Heart left ventricle (tissue), 16 donors: ENCODE measurements around the gene MVD. TPM values are rescaled to one million over a fixed set of nuclear protein-coding genes. Genes with fewer than 3 reads are reported as not detected.
A peak's percentile ranks its signal among the peaks of the same experiment; 100 is the strongest.

ENCODE experiments used
- ATAC-seq, 4 donors: fragments of 200-7000 bp; cut with Tn5 transposase; one replicate each; pipeline ENCODE4 v1.9.1; 2020 to 2022; ENCODE audit warnings: moderate library complexity in 4 of 4, mild to moderate bottlenecking in 3 of 4, moderate number of reproducible peaks in 1 of 4
- DNase-seq, 5 donors: peaks; one replicate each; pipeline ENCODE4 v3.0.0-alpha.2; 2020
- H3K27ac ChIP-seq, 12 donors: fragments of 200-600 bp; sonication (generic) in 4 of 12; one replicate each; pipeline versions ENCODE4 v1.5.0 to v1.8.0; 2016 to 2022; ENCODE audit warnings: mild to moderate bottlenecking in 2 of 12
- H3K27me3 ChIP-seq, 9 donors: fragments of 200-600 bp; sonication (generic) in 2 of 9; one replicate each; pipeline versions ENCODE4 v1.5.1 to v1.8.0; 2016 to 2022; ENCODE audit warnings: mild to moderate bottlenecking in 3 of 9
- H3K36me3 ChIP-seq, 9 donors: fragments of 200-600 bp; sonication (generic) in 2 of 9; one replicate each; pipeline versions ENCODE4 v1.5.0 to v1.8.0; 2018 to 2022; ENCODE audit warnings: mild to moderate bottlenecking in 2 of 9
- H3K4me1 ChIP-seq, 12 donors: fragments of 200-600 bp; sonication (generic) in 4 of 12; one replicate each; pipeline versions ENCODE4 v1.5.0 to v1.8.0; 2016 to 2022; ENCODE audit warnings: mild to moderate bottlenecking in 3 of 12
- H3K4me3 ChIP-seq, 12 donors: fragments of 200-600 bp; sonication (generic) in 4 of 12; one replicate each; pipeline versions ENCODE4 v1.5.0 to v1.8.0; 2017 to 2022; ENCODE audit warnings: mild to moderate bottlenecking in 9 of 12, moderate library complexity in 4 of 12
- H3K9me3 ChIP-seq, 12 donors: fragments of 200-600 bp; sonication (generic) in 4 of 12; one replicate each; pipeline versions ENCODE4 v1.5.0 to v1.8.0; 2016 to 2022; ENCODE audit warnings: mild to moderate bottlenecking in 1 of 12
- POLR2A ChIP-seq, 2 donors: fragments of 450-650 bp; IDR thresholded peaks; one replicate each; pipeline ENCODE4 v1.6.1; 2017; ENCODE audit warnings: antibody characterized with exemption in 2 of 2, mild to moderate bottlenecking in 2 of 2, moderate library complexity in 2 of 2
- WGBS, 4 donors: extraction: QIAGEN DNeasy Blood & Tissue Kit in 2 of 4; methylation state at CpG; one replicate each; pipeline versions ENCODE4 v1.1.5 to v1.1.7; 2013 to 2018; 5-methylcytosine and 5-hydroxymethylcytosine counted together
- intact Hi-C, 10 donors: fragments of 100-400 bp; cut with DNase I; formaldehyde crosslinking; loops; one replicate each; pipeline versions ENCODE4 v1.11.1 to v1.14.2; 2022
- polyA plus RNA-seq, 2 donors: library from polyadenylated mRNA; stranded (reverse); fragments of 200-250 nt; gene quantifications; one replicate each; pipeline ENCODE4 v1.2.3, GENCODE V29; 2013
- total RNA-seq, 9 donors: library from RNA; depleted of rRNA in 2 of 9; stranded (reverse); fragments of >200 nt in 2 of 9; fragmentation: NEBNext Ultra II Directional in 3 of 9; extraction: Animal tissue kit (Norgen Biotek cat#: 25700) in 3 of 9; gene quantifications; one replicate each; pipeline versions ENCODE4 v1.1.0 to v1.2.4, GENCODE V29; 2016 to 2023
- TF ChIP-seq, protein P1 (sequence below), 12 donors: fragments of 200-600 bp; sonication (generic) in 4 of 12; IDR thresholded peaks; one replicate each; pipeline versions ENCODE4 v1.5.0 to v1.8.0; 2018 to 2022; ENCODE audit warnings: antibody characterized with exemption in 12 of 12, mild to moderate bottlenecking in 5 of 12
- donor health status: ischemic (EF 13 %, LVEDD 7.1; RV severe dilation, severe dysfunction).
- donor health status: healthy with polysubstance abuse.
- donor health status: DM: no; HTN: yes; CAD: no.
- donor health status: DM: no; HTN: no; CAD: no.
- donor health status: ischemic (EF 25% LVEDD 6.9; RV normal size, moderate dysfunction).
- donor health status: ischemic (EF 25% LVEDD 5.7; RV mildly dilated, moderate dysfunction).
- donor health status: healthy.
- donor health status: DM: yes; HTN: yes; CAD: no.
- donor health status: ischemic (EF 35%, LVEDD 5.7; RV mildly dilated, moderate dysfunction).
- donor health status: nonischemic (EF 11% LVEDD 7.7; RV severe dilation, severe dysfunction).
- donor health status: DM: yes; HTN: yes; CAD: no.
- donor health status: PGD.
- donor health status: ischemic (EF 29% LVEDD 5.4; RV normal size, mild dysfunction).
- donor health status: nonischemic (EF 23%, LVEDD 6.1; RV moderate dilation, normal function).

Gene MVD
- total and polyA plus RNA-seq, 11 donors, result 17.5 to 41.2 (median 21.0) TPM

DNA sequence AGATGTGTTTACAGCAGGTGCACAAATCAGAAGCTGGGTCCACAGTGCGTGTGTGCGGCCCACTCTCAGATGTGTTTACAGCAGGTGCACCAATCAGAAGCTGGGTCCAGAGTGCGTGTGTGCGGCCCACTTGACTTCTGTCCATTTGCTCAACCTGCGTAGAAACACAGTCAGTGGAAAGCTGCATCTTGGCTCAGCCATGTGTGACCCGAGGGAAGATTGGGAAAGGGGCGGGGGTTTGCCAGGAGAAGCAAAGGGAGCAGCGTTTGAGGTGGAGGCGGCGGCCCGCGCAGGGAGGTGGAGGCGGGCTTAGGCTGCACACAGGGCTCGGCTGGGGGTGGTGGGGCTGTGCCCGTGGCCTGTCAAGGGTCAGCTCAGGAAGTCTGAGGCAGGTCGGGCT, 47.7 kb upstream of the MVD start:
- Histone ChIP-seq H3K9me3 (no peaks in the 10 kb centered on the region), H3K27ac (no peak overlapping the region), H3K36me3 (peaks cover 0 to 33% (median 19%) of the 10 kb centered on the region in 9 donors), H3K4me1 (peaks cover 0 to 22% (median 12%) of the 10 kb centered on the region in 12 donors), H3K27me3 (no peaks in the 10 kb centered on the region), H3K4me3 (no peak overlapping the region)
- TF ChIP-seq, protein P1, sequence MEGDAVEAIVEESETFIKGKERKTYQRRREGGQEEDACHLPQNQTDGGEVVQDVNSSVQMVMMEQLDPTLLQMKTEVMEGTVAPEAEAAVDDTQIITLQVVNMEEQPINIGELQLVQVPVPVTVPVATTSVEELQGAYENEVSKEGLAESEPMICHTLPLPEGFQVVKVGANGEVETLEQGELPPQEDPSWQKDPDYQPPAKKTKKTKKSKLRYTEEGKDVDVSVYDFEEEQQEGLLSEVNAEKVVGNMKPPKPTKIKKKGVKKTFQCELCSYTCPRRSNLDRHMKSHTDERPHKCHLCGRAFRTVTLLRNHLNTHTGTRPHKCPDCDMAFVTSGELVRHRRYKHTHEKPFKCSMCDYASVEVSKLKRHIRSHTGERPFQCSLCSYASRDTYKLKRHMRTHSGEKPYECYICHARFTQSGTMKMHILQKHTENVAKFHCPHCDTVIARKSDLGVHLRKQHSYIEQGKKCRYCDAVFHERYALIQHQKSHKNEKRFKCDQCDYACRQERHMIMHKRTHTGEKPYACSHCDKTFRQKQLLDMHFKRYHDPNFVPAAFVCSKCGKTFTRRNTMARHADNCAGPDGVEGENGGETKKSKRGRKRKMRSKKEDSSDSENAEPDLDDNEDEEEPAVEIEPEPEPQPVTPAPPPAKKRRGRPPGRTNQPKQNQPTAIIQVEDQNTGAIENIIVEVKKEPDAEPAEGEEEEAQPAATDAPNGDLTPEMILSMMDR (IDR thresholded peaks at IDR 0.05), result no peak
- no peak for TF ChIP-seq POLR2A (IDR thresholded peaks at IDR 0.05)
- DNase-seq (no peak), ATAC-seq (no peak)
- 76 to 85% (median 79%) methylated on average over 15 to 16 of the region's 16 CpGs for WGBS, 4 donors
- intact Hi-C loops, result no loop called here

DNA sequence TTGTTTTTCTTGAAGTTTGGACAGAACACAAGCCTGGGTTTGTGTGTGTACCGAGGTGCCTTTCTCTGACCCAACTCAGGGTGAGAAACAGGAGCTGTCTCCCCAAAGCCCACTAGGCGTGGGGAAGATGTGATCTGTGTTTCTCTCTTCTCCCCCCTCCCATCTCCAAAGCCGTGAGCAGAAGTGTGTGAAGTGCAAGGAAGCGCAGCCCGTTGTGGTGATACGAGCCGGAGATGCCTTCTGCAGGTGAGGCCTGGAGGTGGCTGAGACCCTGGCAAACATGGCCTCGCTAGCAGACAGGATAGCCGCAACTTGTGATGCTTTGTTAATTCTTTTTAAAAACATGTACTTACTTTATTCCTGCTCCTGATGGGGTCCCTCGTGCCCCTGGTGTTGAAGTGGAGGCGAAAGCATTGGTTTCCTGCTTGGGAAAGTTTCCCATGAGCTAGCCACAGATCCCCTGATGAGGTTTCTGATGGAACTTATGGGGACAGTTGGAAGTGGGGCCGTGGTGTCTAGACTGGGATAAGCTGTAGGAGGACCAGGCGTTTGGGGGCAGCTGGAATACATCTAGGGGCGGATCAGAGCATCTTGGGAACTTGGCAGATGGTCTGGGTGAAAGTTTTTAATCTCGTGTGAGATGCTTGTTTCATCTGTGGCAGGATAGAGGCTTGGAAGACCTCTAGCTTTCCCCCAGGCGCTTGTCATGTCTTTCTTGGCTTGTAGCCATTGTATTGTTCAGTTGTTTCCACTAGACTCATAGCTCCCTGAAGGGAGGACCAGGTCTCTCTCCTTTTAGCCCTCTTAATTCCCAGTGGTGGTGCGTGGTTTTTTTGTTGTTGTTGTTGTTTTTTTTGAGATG, 44.3 kb upstream of the MVD start:
- H3K4me3 ChIP-seq, result peak overlapping the region; percentile 76 to 100 (median 97)
- intact Hi-C loops, result loop anchor here in 6 of 10 donors (1.0 to 10.0 kb wide), 6 partner anchors 45 to 252 kb away; partner anchors contain the start of genes ZC3H18 (in 4 of the 6), MVD (in 1 of the 6) and ZFPM1 (in 1 of the 6)
- H3K9me3 ChIP-seq, result no peaks in the 10 kb centered on the region
- peak overlapping the region in 10 of 12 donors; percentile 74 to 97 (median 86) for H3K27ac ChIP-seq
- H3K27me3 ChIP-seq, result no peaks in the 10 kb centered on the region
- H3K36me3 ChIP-seq, result peaks cover 0 to 10% (median 0%) of the 10 kb centered on the region in 9 donors
- no peak for ATAC-seq
- WGBS, 4 donors, result 34 to 44% (median 37%) methylated on average over 17 of the region's 17 CpGs
- DNase-seq, result no peak
- H3K4me1 ChIP-seq, result peaks cover 0 to 51% (median 41%) of the 10 kb centered on the region in 12 donors
- TF ChIP-seq POLR2A (IDR thresholded peaks at IDR 0.05), result no peak
- TF ChIP-seq, protein P1 (IDR thresholded peaks at IDR 0.05), result no peak

DNA sequence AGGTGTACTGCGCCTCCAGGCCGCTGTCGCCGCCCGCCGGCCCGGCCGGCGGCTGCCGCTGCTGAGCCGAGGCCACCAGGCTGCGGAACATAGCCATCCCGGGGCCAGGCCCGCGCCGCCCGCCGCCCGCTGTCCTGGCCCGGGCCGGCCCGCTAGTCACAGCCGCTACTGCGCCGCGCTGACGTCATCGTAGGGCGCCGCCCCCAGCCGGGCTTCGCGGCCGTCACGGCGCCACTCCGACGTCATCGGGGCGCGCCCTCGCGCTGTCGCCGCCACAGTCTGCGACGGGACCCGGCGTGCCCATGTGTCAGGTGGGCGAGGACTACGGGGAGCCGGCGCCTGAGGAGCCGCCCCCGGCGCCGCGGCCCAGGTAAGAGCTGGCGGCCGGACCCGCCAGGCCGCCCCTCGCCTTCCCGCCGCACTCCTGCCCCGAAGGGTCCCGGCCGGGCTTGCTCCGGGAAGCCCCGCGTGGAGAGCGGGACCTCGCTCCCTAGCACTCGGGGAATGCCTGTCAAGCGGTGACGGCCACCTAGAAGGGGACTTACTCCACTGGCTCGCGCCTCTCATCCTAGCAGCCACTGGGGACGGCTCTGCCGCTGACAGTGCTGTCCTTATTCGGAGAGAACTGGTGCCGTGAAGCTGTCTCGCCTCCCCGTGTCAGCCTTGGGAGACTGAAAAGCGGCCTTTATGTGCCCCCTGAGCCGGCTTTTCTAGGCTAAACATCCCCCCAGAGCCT, 43.5 kb upstream of the MVD start, which contains the start of the genes CTU2 and RNF166:
TSS of gene CTU2 (plus strand) at position 275 of the 736 bp plus-strand sequence. CDS start at position 303, 28 bp downstream.
TSS of gene RNF166 (minus strand) at position 180 of the 736 bp plus-strand sequence. CDS start at position 97, 83 bp downstream.
- peaks cover 1 to 59% (median 49%) of the 10 kb centered on the region in 12 donors for H3K4me1 ChIP-seq
- intact Hi-C loops, result loop anchor here in 6 of 10 donors (1.0 to 10.0 kb wide), 6 partner anchors 44 to 252 kb away; partner anchors contain the start of genes ZC3H18 (in 4 of the 6), MVD (in 1 of the 6) and ZFPM1 (in 1 of the 6)

More for the DNA sequence above, 43.5 kb upstream of the MVD start, which contains the start of the genes CTU2 and RNF166:
- no peaks in the 10 kb centered on the region for H3K9me3 ChIP-seq
- H3K27ac ChIP-seq, result peak within 1 kb of the TSS; percentile 61 to 97 (median 86)
- peak within 1 kb of the TSS; percentile 76 to 100 (median 97) for H3K4me3 ChIP-seq
- H3K36me3 ChIP-seq, result peaks cover 0 to 10% (median 0%) of the 10 kb centered on the region in 9 donors
- TF ChIP-seq POLR2A (IDR thresholded peaks at IDR 0.05), result peak; percentile 56 to 92
- TF ChIP-seq, protein P1 (IDR thresholded peaks at IDR 0.05), result peak in 1 of 12 donors; percentile 20
- H3K27me3 ChIP-seq, result no peaks in the 10 kb centered on the region
- peak; percentile 92 to 97 (median 95) for DNase-seq
- 0 to 1% (median 0%) methylated on average over 2 to 86 of the region's 86 CpGs for WGBS, 4 donors
- ATAC-seq, result peak; percentile 58 to 92 (median 85)
